ENCODE measurements around the gene HAUS3.

The HAUS3 gene

GRCh38 chr4:2179717-2180116 lies 62.2 kb downstream of the HAUS3 start:
- TF ChIP-seq, protein P1, sequence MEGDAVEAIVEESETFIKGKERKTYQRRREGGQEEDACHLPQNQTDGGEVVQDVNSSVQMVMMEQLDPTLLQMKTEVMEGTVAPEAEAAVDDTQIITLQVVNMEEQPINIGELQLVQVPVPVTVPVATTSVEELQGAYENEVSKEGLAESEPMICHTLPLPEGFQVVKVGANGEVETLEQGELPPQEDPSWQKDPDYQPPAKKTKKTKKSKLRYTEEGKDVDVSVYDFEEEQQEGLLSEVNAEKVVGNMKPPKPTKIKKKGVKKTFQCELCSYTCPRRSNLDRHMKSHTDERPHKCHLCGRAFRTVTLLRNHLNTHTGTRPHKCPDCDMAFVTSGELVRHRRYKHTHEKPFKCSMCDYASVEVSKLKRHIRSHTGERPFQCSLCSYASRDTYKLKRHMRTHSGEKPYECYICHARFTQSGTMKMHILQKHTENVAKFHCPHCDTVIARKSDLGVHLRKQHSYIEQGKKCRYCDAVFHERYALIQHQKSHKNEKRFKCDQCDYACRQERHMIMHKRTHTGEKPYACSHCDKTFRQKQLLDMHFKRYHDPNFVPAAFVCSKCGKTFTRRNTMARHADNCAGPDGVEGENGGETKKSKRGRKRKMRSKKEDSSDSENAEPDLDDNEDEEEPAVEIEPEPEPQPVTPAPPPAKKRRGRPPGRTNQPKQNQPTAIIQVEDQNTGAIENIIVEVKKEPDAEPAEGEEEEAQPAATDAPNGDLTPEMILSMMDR (IDR thresholded peaks at IDR 0.05; ENCODE audit: low read depth, low read length) = no peak
- H3K27ac ChIP-seq = no peak overlapping the region
- H3K9me3 ChIP-seq (ENCODE audit: severe bottlenecking) = peaks cover 4% of the 10 kb centered on the region
- DNase-seq = no peak
- H3K36me3 ChIP-seq = no peaks in the 10 kb centered on the region
- no peak overlapping the region for H3K4me3 ChIP-seq (ENCODE audit: low read depth, low read length)
- no peaks in the 10 kb centered on the region for H3K27me3 ChIP-seq (ENCODE audit: insufficient read depth, low read depth, severe bottlenecking)

DNA sequence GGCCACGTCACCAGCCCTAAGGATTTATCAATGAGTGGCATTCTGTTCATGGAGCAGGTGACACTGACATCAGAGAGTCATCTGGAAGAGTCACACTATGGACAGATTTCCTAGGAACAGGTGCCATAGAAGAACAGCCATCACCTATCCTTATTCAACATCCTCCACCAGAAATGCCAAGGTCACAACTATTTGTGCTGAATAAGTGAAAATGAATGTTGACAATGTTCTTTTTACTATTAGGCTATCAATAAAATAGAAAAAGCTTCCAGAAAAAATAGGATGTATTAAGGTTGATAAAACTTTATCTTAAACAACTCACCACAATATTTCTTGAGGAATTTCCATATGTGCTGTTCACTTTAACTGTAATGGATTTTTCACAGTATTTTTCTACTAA lies 62.9 kb downstream of the HAUS3 start:
- Histone ChIP-seq H3K9me3 (ENCODE audit: severe bottlenecking) (peaks cover 4% of the 10 kb centered on the region), H3K27ac (no peak overlapping the region), H3K36me3 (no peaks in the 10 kb centered on the region), H3K27me3 (ENCODE audit: insufficient read depth, low read depth, severe bottlenecking) (no peaks in the 10 kb centered on the region), H3K4me3 (ENCODE audit: low read depth, low read length) (no peak overlapping the region)
- DNase-seq = no peak
- TF ChIP-seq, protein P1 (IDR thresholded peaks at IDR 0.05; ENCODE audit: low read depth, low read length) = no peak
